CD14-positive monocyte (primary cell): ENCODE data around the gene EIF4E. TPM values are rescaled to one million over a fixed set of nuclear protein-coding genes. Genes with fewer than 3 reads are reported as not detected.
"Not testable (repeated sequence)": the region's sequence is repeated elsewhere in the genome, so short reads cannot be mapped to it uniquely, and the experiment has no call there.

Experiments
- DNase-seq, 3 donors: peaks; one replicate each; pipeline ENCODE4 v3.0.0-alpha.2; 2011 to 2022
- H2AFZ ChIP-seq: 2 replicates; pipeline ENCODE4 v1.6.0; 2012; ENCODE audit warnings: mild to moderate bottlenecking, low read depth, low read length, inconsistent platforms; ENCODE audit not compliant: insufficient read depth, poor library complexity, severe bottlenecking
- H3K27ac ChIP-seq, 2 donors: 1 replicate in 1 of 2; 2 replicates in 1 of 2; pipeline ENCODE4 v1.5.1; 2012 to 2013; ENCODE audit warnings: low read length in 2 of 2, control low read depth in 1 of 2, inconsistent platforms in 1 of 2, low read depth in 1 of 2, mild to moderate bottlenecking in 1 of 2
- H3K27me3 ChIP-seq, 2 donors: one replicate each; pipeline versions ENCODE4 v1.6.0 to v1.6.1; 2011 to 2013; ENCODE audit warnings: low read length in 2 of 2; ENCODE audit not compliant: control insufficient read depth in 2 of 2, insufficient read depth in 2 of 2
- H3K36me3 ChIP-seq, 2 donors: replicated peaks in 1 of 2; 1 replicate in 1 of 2; 2 replicates in 1 of 2; pipeline versions ENCODE4 v1.5.1 to v1.6.1; 2012 to 2013; ENCODE audit warnings: low read length in 2 of 2, control low read depth in 1 of 2, inconsistent platforms in 1 of 2, mild to moderate bottlenecking in 1 of 2; ENCODE audit not compliant: insufficient read depth in 2 of 2, control insufficient read depth in 1 of 2
- H3K4me1 ChIP-seq, 2 donors: 1 replicate in 1 of 2; 2 replicates in 1 of 2; pipeline versions ENCODE4 v1.5.1 to v1.6.1; 2012 to 2013; ENCODE audit warnings: low read length in 2 of 2, control low read depth in 1 of 2, inconsistent platforms in 1 of 2, mild to moderate bottlenecking in 1 of 2, moderate library complexity in 1 of 2; ENCODE audit not compliant: insufficient read depth in 2 of 2, control insufficient read depth in 1 of 2
- H3K4me2 ChIP-seq: replicated peaks from 2 replicates; pipeline ENCODE3; 2012; ENCODE audit warnings: low read length, moderate library complexity, mild to moderate bottlenecking; ENCODE audit not compliant: poor library complexity, severe bottlenecking; ENCODE audit errors: extremely low read depth
- H3K4me3 ChIP-seq, 3 experiments: fragments of 200-600 bp in 1 of 3; sonication (generic) in 1 of 3; replicated peaks in 1 of 3; 1 replicate in 2 of 3; 2 replicates in 1 of 3; pipeline ENCODE4 v1.5.1; 2011 to 2013; ENCODE audit warnings: low read length in 3 of 3, mild to moderate bottlenecking in 3 of 3, control low read depth in 2 of 3, low read depth in 2 of 3, inconsistent platforms in 1 of 3, moderate library complexity in 1 of 3
- H3K79me2 ChIP-seq: 2 replicates; pipeline ENCODE4 v1.6.0; 2012; ENCODE audit warnings: mild to moderate bottlenecking, control low read depth, inconsistent platforms, low read length, moderate library complexity; ENCODE audit not compliant: insufficient read depth
- H3K9ac ChIP-seq: 2 replicates; pipeline ENCODE4 v1.6.0; 2017; ENCODE audit warnings: low read length, mild to moderate bottlenecking; ENCODE audit not compliant: insufficient read depth, poor library complexity, severe bottlenecking
- H3K9me3 ChIP-seq, 2 donors: replicated peaks in 1 of 2; 1 replicate in 1 of 2; 2 replicates in 1 of 2; pipeline versions ENCODE4 v1.5.1 to v1.6.1; 2012 to 2013; ENCODE audit warnings: low read length in 2 of 2, control low read depth in 1 of 2; ENCODE audit not compliant: control insufficient read depth in 1 of 2, insufficient read depth in 1 of 2
- H4K20me1 ChIP-seq: 2 replicates; pipeline ENCODE4 v1.6.0; 2012; ENCODE audit warnings: mild to moderate bottlenecking, low read length, control low read depth, moderate library complexity; ENCODE audit not compliant: insufficient read depth
- H3K27ac Mint-ChIP-seq, 7 donors: one replicate each; pipeline ENCODE4 v1.8.0; 2020; ENCODE audit warnings: mild to moderate bottlenecking in 7 of 7, mixed read lengths in 7 of 7, moderate library complexity in 6 of 7, inconsistent platforms in 2 of 7
- H3K27me3 Mint-ChIP-seq, 3 donors: one replicate each; pipeline ENCODE4 v1.8.0; 2021 to 2022; ENCODE audit warnings: low read depth in 3 of 3, mild to moderate bottlenecking in 3 of 3, mixed read lengths in 3 of 3, moderate library complexity in 3 of 3, inconsistent platforms in 1 of 3
- H3K36me3 Mint-ChIP-seq, 2 donors: one replicate each; pipeline ENCODE4 v1.8.0; 2020; ENCODE audit warnings: mixed read lengths in 2 of 2, inconsistent platforms in 1 of 2, mild to moderate bottlenecking in 1 of 2
- H3K4me1 Mint-ChIP-seq: one replicate; pipeline ENCODE4 v1.8.0; 2020; ENCODE audit warnings: mild to moderate bottlenecking, mixed read lengths
- H3K4me3 Mint-ChIP-seq, 2 donors: one replicate each; pipeline ENCODE4 v1.8.0; 2020; ENCODE audit warnings: mild to moderate bottlenecking in 2 of 2, mixed read lengths in 2 of 2, moderate library complexity in 1 of 2
- H3K9me3 Mint-ChIP-seq, 7 donors: one replicate each; pipeline ENCODE4 v1.8.0; 2020 to 2022; ENCODE audit warnings: mixed read lengths in 7 of 7, mild to moderate bottlenecking in 6 of 7, moderate library complexity in 6 of 7, inconsistent platforms in 2 of 7
- CTCF ChIP-seq: fragments of 200-600 bp; IDR thresholded peaks from one replicate; pipeline ENCODE4 v1.8.0; 2022; ENCODE audit warnings: antibody characterized with exemption, mild to moderate bottlenecking
- WGBS: methylation state at CpG from one replicate; pipeline ENCODE4 v1.1.5; 2013; ENCODE audit warnings: missing lambda C conversion rate; ENCODE audit not compliant: insufficient coverage; 5-methylcytosine and 5-hydroxymethylcytosine counted together
- intact Hi-C, 2 donors: fragments of 100-400 bp; cut with micrococcal nuclease; formaldehyde crosslinking; loops; one replicate each; pipeline versions ENCODE4 v1.15.0 to v1.15.1; 2023
- polyA plus RNA-seq, 3 donors: library from polyadenylated mRNA; depleted of rRNA in 1 of 3; unstranded in 2 of 3; stranded (reverse) in 1 of 3; fragments of 300-500 nt in 2 of 3; fragments of >200 nt in 1 of 3; fragmentation: Illumina TruSeq in 2 of 3; gene quantifications; 1 replicate in 2 of 3; 2 replicates in 1 of 3; pipeline ENCODE4 v1.2.3, GENCODE V29; 2012 to 2021
- small RNA-seq: library from RNA; depleted of rRNA; stranded (forward); fragments of <200 nt; gene quantifications from one replicate; pipeline ENCODE3, GENCODE V24; 2012; ENCODE audit warnings: low read depth; ENCODE audit not compliant: insufficient read length

Gene EIF4E
- polyA plus RNA-seq, 3 donors = 25.0 to 50.8 (median 48.6) TPM

GRCh38 chr4:98833384-98833783 lies 95.5 kb downstream of the EIF4E start:
- no peak overlapping the region for H3K27ac Mint-ChIP-seq
- Histone ChIP-seq H3K79me2 (no peaks in the 10 kb centered on the region), H3K4me2 (no peak overlapping the region), H2AFZ (no peak overlapping the region), H3K4me3 (no peak overlapping the region), H3K9ac (no peak overlapping the region), H3K36me3 (no peaks in the 10 kb centered on the region), H3K27me3 (no peaks in the 10 kb centered on the region), H3K27ac (no peak overlapping the region), H3K4me1 (no peaks in the 10 kb centered on the region), H4K20me1 (no peaks in the 10 kb centered on the region), H3K9me3 (no peaks in the 10 kb centered on the region)
- no peaks in the 10 kb centered on the region for H3K36me3 Mint-ChIP-seq
- H3K4me3 Mint-ChIP-seq = no peak overlapping the region
- no peaks in the 10 kb centered on the region for H3K4me1 Mint-ChIP-seq
- intact Hi-C loops = no loop called here
- H3K9me3 Mint-ChIP-seq = peaks cover 0 to 8% (median 2%) of the 10 kb centered on the region in 7 donors
- TF ChIP-seq CTCF = no peak
- no CpG with 5 or more reads among the region's 1 CpG for WGBS
- no peak for DNase-seq
- no peaks in the 10 kb centered on the region for H3K27me3 Mint-ChIP-seq

GRCh38 chr4:98831036-98831435 lies 97.9 kb downstream of the EIF4E start:
- H3K4me3 ChIP-seq, H3K79me2 ChIP-seq, H3K4me1 Mint-ChIP-seq, H4K20me1 ChIP-seq, H3K9me3 Mint-ChIP-seq, H3K9ac ChIP-seq, H3K27me3 Mint-ChIP-seq, H3K36me3 ChIP-seq, H3K4me1 ChIP-seq, H2AFZ ChIP-seq, H3K27ac ChIP-seq, intact Hi-C loops, DNase-seq, H3K4me3 Mint-ChIP-seq, H3K9me3 ChIP-seq, H3K36me3 Mint-ChIP-seq, H3K4me2 ChIP-seq, H3K27ac Mint-ChIP-seq, H3K27me3 ChIP-seq: not testable (repeated sequence)
- no CpG with 5 or more reads among the region's 1 CpG for WGBS

Small RNA genes within 50 kb of the gene (small RNA-seq; reads per million reads assigned to genes)
- gene RNU7-149P (not detected), gene TBCAP3 (not detected)

Other genes starting within 250 kb of the EIF4E start
- 10 to 100 TPM; 15.9 to 21.7 (median 20.6) TPM for gene METAP1, start 66.6 kb upstream of the EIF4E start, polyA plus RNA-seq
- 10 to 100 TPM; 31.7 to 93.5 (median 79.3) TPM for gene ADH5, start 159.7 kb upstream of the EIF4E start, polyA plus RNA-seq
- gene ADH4, start 215.2 kb upstream of the EIF4E start, polyA plus RNA-seq = not detected